HFFc6 (cell line): Measurements from ENCODE around the gene TNFRSF1A. TPM values are rescaled to one million over a fixed set of nuclear protein-coding genes. Genes with fewer than 3 reads are reported as not detected.

Source experiments
- DNase-seq: peaks from one replicate; pipeline ENCODE4 v3.0.0-alpha.2; 2018
- H3K27ac Mint-ChIP-seq: 2 replicates; pipeline ENCODE4 v1.8.0; 2020; ENCODE audit warnings: mild to moderate bottlenecking, mixed read lengths
- H3K27me3 Mint-ChIP-seq: 2 replicates; pipeline ENCODE4 v1.8.0; 2021; ENCODE audit warnings: mild to moderate bottlenecking, moderate library complexity, mixed read lengths; ENCODE audit not compliant: insufficient read depth
- H3K36me3 Mint-ChIP-seq: 2 replicates; pipeline ENCODE4 v1.8.0; 2021; ENCODE audit warnings: low read depth, mixed read lengths
- H3K4me1 Mint-ChIP-seq: 2 replicates; pipeline ENCODE4 v1.8.0; 2020; ENCODE audit warnings: low read depth, mixed read lengths
- H3K4me3 Mint-ChIP-seq: 2 replicates; pipeline ENCODE4 v1.8.0; 2020; ENCODE audit warnings: mild to moderate bottlenecking, moderate library complexity, mixed read lengths
- H3K9me3 Mint-ChIP-seq: 2 replicates; pipeline ENCODE4 v1.8.0; 2020; ENCODE audit warnings: mild to moderate bottlenecking, mixed read lengths
- CTCF ChIP-seq: fragments of 200-600 bp; sonication (generic); IDR thresholded peaks from 2 replicates; pipeline ENCODE4 v1.5.0; 2021; ENCODE audit warnings: antibody characterized with exemption, mild to moderate bottlenecking
- total RNA-seq, 6 experiments: library from RNA; stranded (reverse); fragmentation: NEBNext Ultra II Directional; extraction: Animal tissue kit (Norgen Biotek cat#: 25700); gene quantifications; 2 replicates in 1 of 6; 3 replicates in 5 of 6; pipeline ENCODE4 v1.2.3, GENCODE V29; 2021

Gene TNFRSF1A
- total RNA-seq, 6 experiments from 2014 or later = 105 to 122 (median 112) TPM

GRCh38 chr12:6367065-6367968 lies 25.4 kb upstream of the TNFRSF1A start:
- Mint-ChIP-seq H3K36me3 (no peaks in the 10 kb centered on the region), H3K4me1 (peaks cover 24% of the 10 kb centered on the region), H3K27me3 (no peaks in the 10 kb centered on the region; the same call in 1 of the 2 replicates), H3K27ac (no peak overlapping the region), H3K9me3 (no peaks in the 10 kb centered on the region), H3K4me3 (no peak overlapping the region)
- DNase-seq = no peak
- peak; percentile 47 for TF ChIP-seq CTCF

- no peaks in the 10 kb centered on the region for H3K36me3 Mint-ChIP-seq
- DNase-seq = no peak
- peaks cover 10% of the 10 kb centered on the region for H3K27me3 Mint-ChIP-seq
- H3K27ac Mint-ChIP-seq = no peak overlapping the region
- no peak for TF ChIP-seq CTCF
- no peaks in the 10 kb centered on the region for H3K9me3 Mint-ChIP-seq
- peak overlapping the region; percentile 70 for H3K4me3 Mint-ChIP-seq
- peaks cover 9% of the 10 kb centered on the region for H3K4me1 Mint-ChIP-seq
Measured at GRCh38 chr12:6364044-6364374, 22.1 kb upstream of the TNFRSF1A start.

GRCh38 chr12:6363330-6364043 lies 21.6 kb upstream of the TNFRSF1A start:
- H3K4me3 Mint-ChIP-seq = peak overlapping the region; percentile 70

GRCh38 chr12:6363010-6363329 lies 21.1 kb upstream of the TNFRSF1A start:
- no peak for TF ChIP-seq CTCF
- DNase-seq = no peak
- Mint-ChIP-seq H3K4me3 (no peak overlapping the region), H3K27ac (no peak overlapping the region), H3K4me1 (peaks cover 9% of the 10 kb centered on the region), H3K9me3 (no peaks in the 10 kb centered on the region), H3K27me3 (peaks cover 10% of the 10 kb centered on the region), H3K36me3 (no peaks in the 10 kb centered on the region)

More at GRCh38 chr12:6363330-6364043, 21.6 kb upstream of the TNFRSF1A start:
- Mint-ChIP-seq H3K9me3 (no peaks in the 10 kb centered on the region), H3K27me3 (peaks cover 10% of the 10 kb centered on the region), H3K36me3 (no peaks in the 10 kb centered on the region), H3K4me1 (peaks cover 9% of the 10 kb centered on the region), H3K27ac (no peak overlapping the region)
- TF ChIP-seq CTCF = no peak
- DNase-seq = no peak

- Mint-ChIP-seq H3K27me3 (peaks cover 10% of the 10 kb centered on the region), H3K27ac (no peak overlapping the region), H3K36me3 (no peaks in the 10 kb centered on the region), H3K9me3 (no peaks in the 10 kb centered on the region), H3K4me3 (no peak overlapping the region), H3K4me1 (peaks cover 9% of the 10 kb centered on the region)
- DNase-seq = no peak
- TF ChIP-seq CTCF = no peak
Measured at GRCh38 chr12:6362403-6362802, 20.5 kb upstream of the TNFRSF1A start.
